ENCODE data around the gene NDST3. TPM values are rescaled to one million over a fixed set of nuclear protein-coding genes. Genes with fewer than 3 reads are reported as not detected.
A peak's percentile ranks its signal among the peaks of the same experiment; 100 is the strongest.

The NDST3 gene
- not detected for total RNA-seq
- polyA plus RNA-seq: under 1 TPM in 1 of 2 donors, not detected in 1; 0.02 TPM

GRCh38 chr4:118034053-118034785 lies at the start of gene NDST3:
NDST3 (plus strand) TSS chr4:118034486; CDS start chr4:118053911, 19,425 bp downstream.
- ATAC-seq: peak; percentile 69 to 91 (median 87)
- no peaks in the 10 kb centered on the region for H3K9me3 ChIP-seq
- WGBS, 2 donors: 15 to 17% methylated on average over 11 of the region's 11 CpGs
- no peak for TF ChIP-seq CTCF (IDR thresholded peaks at IDR 0.05)
- FAIRE-seq: peak; percentile 13
- peaks cover 0 to 11% (median 5%) of the 10 kb centered on the region in 4 donors for H3K27me3 ChIP-seq
- peak within 1 kb of the TSS; percentile 5 to 48 (median 25) for H3K4me3 ChIP-seq
- intact Hi-C loops (cut with DNase I): no loop called here
- no peaks in the 10 kb centered on the region for H3K36me3 ChIP-seq
- peaks cover 0 to 4% (median 0%) of the 10 kb centered on the region in 3 donors for H3K4me1 ChIP-seq
- DNase-seq: peak in 4 of 6 donors; percentile 39 to 53 (median 42)
- H3K27ac ChIP-seq: no peak within 1 kb of the TSS

GRCh38 chr4:117986321-117986720 lies 48.0 kb upstream of the NDST3 start:
- Histone ChIP-seq H3K27me3 (no peaks in the 10 kb centered on the region), H3K36me3 (no peaks in the 10 kb centered on the region), H3K4me1 (no peaks in the 10 kb centered on the region), H3K27ac (no peak overlapping the region), H3K4me3 (no peak overlapping the region), H3K9me3 (no peaks in the 10 kb centered on the region)
- ATAC-seq (no peak), FAIRE-seq (no peak), DNase-seq (no peak)
- no peak for TF ChIP-seq CTCF (IDR thresholded peaks at IDR 0.05)
- WGBS, 2 donors: 48 to 57% methylated on average over 2 of the region's 2 CpGs
- intact Hi-C loops (cut with DNase I): no loop called here

- H3K4me3 ChIP-seq: no peak overlapping the region
- WGBS, 2 donors: 9 to 23% methylated on average over 1 of the region's 1 CpG
- no peaks in the 10 kb centered on the region for H3K27me3 ChIP-seq
- H3K36me3 ChIP-seq: no peaks in the 10 kb centered on the region
- no peak for FAIRE-seq
- H3K9me3 ChIP-seq: no peaks in the 10 kb centered on the region
- no peak for TF ChIP-seq CTCF (IDR thresholded peaks at IDR 0.05)
- intact Hi-C loops (cut with DNase I): no loop called here
- ATAC-seq: no peak
- no peaks in the 10 kb centered on the region for H3K4me1 ChIP-seq
- no peak overlapping the region for H3K27ac ChIP-seq
- no peak for DNase-seq
Measured at GRCh38 chr4:117987464-117987863, 46.8 kb upstream of the NDST3 start.

- no peak for FAIRE-seq
- no peak for ATAC-seq
- WGBS, 2 donors: 77 to 93% methylated on average over 2 of the region's 2 CpGs
Measured at GRCh38 chr4:117996891-117997290, 37.4 kb upstream of the NDST3 start.

More at GRCh38 chr4:117996891-117997290, 37.4 kb upstream of the NDST3 start:
- Histone ChIP-seq H3K4me3 (no peak overlapping the region), H3K4me1 (no peaks in the 10 kb centered on the region), H3K9me3 (no peaks in the 10 kb centered on the region), H3K27ac (no peak overlapping the region), H3K27me3 (no peaks in the 10 kb centered on the region), H3K36me3 (no peaks in the 10 kb centered on the region)
- no peak for DNase-seq
- TF ChIP-seq CTCF (IDR thresholded peaks at IDR 0.05): no peak
- intact Hi-C loops (cut with DNase I): no loop called here
